Vagina (tissue), 2 donors: ENCODE results near the gene PGBD5.

Experiments
- CTCF ChIP-seq, 3 experiments: fragments of 450-650 bp in 2 of 3; fragments of 200-600 bp in 1 of 3; sonication (generic) in 1 of 3; IDR thresholded peaks; one replicate each; pipeline ENCODE4 v1.5.1; 2017 to 2019; ENCODE audit warnings: antibody characterized with exemption in 3 of 3, mild to moderate bottlenecking in 2 of 3, moderate library complexity in 2 of 3
- POLR2A ChIP-seq, 2 donors: fragments of 450-650 bp; IDR thresholded peaks; one replicate each; pipeline ENCODE4 v1.6.1; 2017; ENCODE audit warnings: antibody characterized with exemption in 2 of 2, mild to moderate bottlenecking in 2 of 2, moderate library complexity in 2 of 2

GRCh38 chr1:230384380-230385157 is 41.6 kb downstream of the PGBD5 start:
- TF ChIP-seq CTCF (IDR thresholded peaks at IDR 0.05) = no peak
- TF ChIP-seq POLR2A (IDR thresholded peaks at IDR 0.05) = no peak
